ENCODE data around the gene PNLIP.

Gene PNLIP

GRCh38 chr10:116524736-116525135, 21.0 kb upstream of the PNLIP start:
- no peak for TF ChIP-seq RAD21 (IDR thresholded peaks at IDR 0.05; ENCODE audit: low read depth)
- TF ChIP-seq, protein P1, sequence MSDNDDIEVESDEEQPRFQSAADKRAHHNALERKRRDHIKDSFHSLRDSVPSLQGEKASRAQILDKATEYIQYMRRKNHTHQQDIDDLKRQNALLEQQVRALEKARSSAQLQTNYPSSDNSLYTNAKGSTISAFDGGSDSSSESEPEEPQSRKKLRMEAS (IDR thresholded peaks at IDR 0.05), result no peak
- TF ChIP-seq TCF12 (IDR thresholded peaks at IDR 0.05; ENCODE audit: low read depth), result no peak
- TF ChIP-seq FOXM1 (IDR thresholded peaks at IDR 0.05; ENCODE audit: borderline replicate concordance, low read depth), result no peak
- no peak for TF ChIP-seq NFIC (IDR thresholded peaks at IDR 0.05)
- no peak for TF ChIP-seq TEAD4 (IDR thresholded peaks at IDR 0.05)
- TF ChIP-seq USF1 (IDR thresholded peaks at IDR 0.05), result no peak
- TF ChIP-seq CEBPB (IDR thresholded peaks at IDR 0.05), result no peak

DNA sequence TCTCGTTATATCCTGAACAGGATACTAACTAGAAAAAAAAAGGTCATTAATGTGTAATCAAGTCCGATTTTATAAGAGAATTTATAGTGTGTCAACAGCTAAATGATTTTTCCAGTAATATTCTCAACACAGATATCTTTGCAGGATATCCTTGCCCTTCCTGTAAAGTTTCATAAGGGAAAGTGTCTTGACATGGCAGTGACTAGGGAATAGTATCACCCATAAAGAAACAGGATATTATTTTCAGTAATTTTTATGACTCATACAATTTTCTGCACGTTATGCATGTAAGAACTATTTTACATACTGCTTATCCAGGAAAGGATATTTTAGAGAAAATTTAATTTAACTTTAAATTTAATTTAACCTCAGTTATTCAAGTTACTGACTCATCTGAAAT, 19.5 kb upstream of the PNLIP start:
- TF ChIP-seq NFIC (IDR thresholded peaks at IDR 0.05) (no peak), TCF12 (IDR thresholded peaks at IDR 0.05; ENCODE audit: low read depth) (no peak), YY1 (IDR thresholded peaks at IDR 0.05; ENCODE audit: low read depth) (no peak), CEBPB (IDR thresholded peaks at IDR 0.05) (no peak), REST (IDR thresholded peaks at IDR 0.05; ENCODE audit: low read depth) (no peak), USF1 (IDR thresholded peaks at IDR 0.05) (no peak), EP300 (IDR thresholded peaks at IDR 0.05; ENCODE audit: borderline replicate concordance) (no peak), RAD21 (IDR thresholded peaks at IDR 0.05; ENCODE audit: low read depth) (no peak), EGR1 (IDR thresholded peaks at IDR 0.05) (no peak), TAF1 (IDR thresholded peaks at IDR 0.05; ENCODE audit: low read depth) (no peak), ZBTB7A (IDR thresholded peaks at IDR 0.05; ENCODE audit: low read depth) (no peak), CREB1 (IDR thresholded peaks at IDR 0.05; ENCODE audit: low read depth) (no peak)
- TF ChIP-seq, protein P1 (IDR thresholded peaks at IDR 0.05), result no peak

GRCh38 chr10:116536810-116537209, 8.9 kb upstream of the PNLIP start:
- no peak for TF ChIP-seq TEAD4 (IDR thresholded peaks at IDR 0.05)
- no peak for TF ChIP-seq EGR1 (IDR thresholded peaks at IDR 0.05)
- TF ChIP-seq CREB1 (IDR thresholded peaks at IDR 0.05; ENCODE audit: low read depth), result no peak
- no peak for TF ChIP-seq ZBTB7A (IDR thresholded peaks at IDR 0.05; ENCODE audit: low read depth)
- no peak for TF ChIP-seq TAF1 (IDR thresholded peaks at IDR 0.05; ENCODE audit: low read depth)
- TF ChIP-seq EP300 (IDR thresholded peaks at IDR 0.05; ENCODE audit: borderline replicate concordance), result no peak
- TF ChIP-seq YY1 (IDR thresholded peaks at IDR 0.05; ENCODE audit: low read depth), result no peak
- TF ChIP-seq, protein P1 (IDR thresholded peaks at IDR 0.05), result no peak
- TF ChIP-seq RAD21 (IDR thresholded peaks at IDR 0.05; ENCODE audit: low read depth), result no peak
- no peak for TF ChIP-seq TCF12 (IDR thresholded peaks at IDR 0.05; ENCODE audit: low read depth)
- TF ChIP-seq FOXM1 (IDR thresholded peaks at IDR 0.05; ENCODE audit: borderline replicate concordance, low read depth), result no peak
- TF ChIP-seq REST (IDR thresholded peaks at IDR 0.05; ENCODE audit: low read depth), result no peak
- no peak for TF ChIP-seq NFIC (IDR thresholded peaks at IDR 0.05)

GRCh38 chr10:116538456-116538855, 7.3 kb upstream of the PNLIP start:
- TF ChIP-seq, protein P1 (IDR thresholded peaks at IDR 0.05), result no peak
- no peak for TF ChIP-seq TCF12 (IDR thresholded peaks at IDR 0.05; ENCODE audit: low read depth)
- TF ChIP-seq REST (IDR thresholded peaks at IDR 0.05; ENCODE audit: low read depth), result no peak
- no peak for TF ChIP-seq YY1 (IDR thresholded peaks at IDR 0.05; ENCODE audit: low read depth)
- no peak for TF ChIP-seq TAF1 (IDR thresholded peaks at IDR 0.05; ENCODE audit: low read depth)
- no peak for TF ChIP-seq CREB1 (IDR thresholded peaks at IDR 0.05; ENCODE audit: low read depth)
- no peak for TF ChIP-seq ZBTB7A (IDR thresholded peaks at IDR 0.05; ENCODE audit: low read depth)
- TF ChIP-seq EP300 (IDR thresholded peaks at IDR 0.05; ENCODE audit: borderline replicate concordance), result no peak
- no peak for TF ChIP-seq USF1 (IDR thresholded peaks at IDR 0.05)
- no peak for TF ChIP-seq NFIC (IDR thresholded peaks at IDR 0.05)
- TF ChIP-seq RAD21 (IDR thresholded peaks at IDR 0.05; ENCODE audit: low read depth), result no peak

Data from Ishikawa (cell line).